Adrenal gland (tissue), 5 donors: ENCODE data around the gene RNF180.

Source experiments
- CTCF ChIP-seq, 6 experiments: fragments of 450-650 bp in 4 of 6; fragments of 200-600 bp in 2 of 6; sonication (generic) in 1 of 6; IDR thresholded peaks; 1 replicate in 5 of 6; 2 replicates in 1 of 6; pipeline versions ENCODE4 v1.5.1 to v1.8.0; 2016 to 2021; ENCODE audit warnings: antibody characterized with exemption in 6 of 6, mild to moderate bottlenecking in 2 of 6, moderate library complexity in 1 of 6
- POLR2A ChIP-seq, 2 donors: fragments of 450-650 bp; IDR thresholded peaks; one replicate each; pipeline ENCODE4 v1.6.1; 2017; ENCODE audit warnings: antibody characterized with exemption in 2 of 2, mild to moderate bottlenecking in 2 of 2, moderate library complexity in 1 of 2
- donor health status: DM: no; HTN: no; CAD: no.

GRCh38 chr5:64156261-64156660 is 9.4 kb upstream of the RNF180 start:
- TF ChIP-seq CTCF (IDR thresholded peaks at IDR 0.05) (no peak), POLR2A (IDR thresholded peaks at IDR 0.05) (no peak)
